Esophagus squamous epithelium (tissue), 5 donors: Measurements from ENCODE around the gene GNAT2. TPM values are rescaled to one million over a fixed set of nuclear protein-coding genes. Genes with fewer than 3 reads are reported as not detected.

Experiments
- DNase-seq: peaks from one replicate; lab custom pipeline; 2025; lab: John Stamatoyannopoulos, UW
- H3K27ac ChIP-seq, 4 donors: fragments of 200-600 bp; sonication (generic); one replicate each; pipeline ENCODE4 v1.5.1; 2016 to 2019; ENCODE audit warnings: mild to moderate bottlenecking in 1 of 4
- H3K27me3 ChIP-seq, 4 donors: fragments of 200-600 bp; sonication (generic); 1 replicate in 3 of 4; 2 replicates in 1 of 4; pipeline versions ENCODE4 v1.5.1 to v1.6.0; 2017 to 2021; ENCODE audit warnings: antibody characterized with exemption in 1 of 4
- H3K36me3 ChIP-seq, 3 donors: fragments of 200-600 bp; sonication (generic); one replicate each; pipeline ENCODE4 v1.5.1; 2016 to 2019
- H3K4me1 ChIP-seq, 3 donors: fragments of 200-600 bp; sonication (generic); one replicate each; pipeline ENCODE4 v1.5.1; 2017 to 2019
- H3K4me3 ChIP-seq, 4 donors: fragments of 200-600 bp; sonication (generic); 1 replicate in 3 of 4; 2 replicates in 1 of 4; pipeline ENCODE4 v1.5.1; 2016 to 2019; ENCODE audit warnings: mild to moderate bottlenecking in 2 of 4, moderate library complexity in 1 of 4
- H3K9me3 ChIP-seq, 3 donors: fragments of 200-600 bp; sonication (generic); one replicate each; pipeline ENCODE4 v1.5.1; 2016 to 2019
- CTCF ChIP-seq, 6 experiments: fragments of 450-650 bp in 4 of 6; fragments of 200-600 bp in 2 of 6; sonication (generic) in 2 of 6; IDR thresholded peaks; one replicate each; pipeline ENCODE4 v1.5.1; 2016 to 2019; ENCODE audit warnings: antibody characterized with exemption in 6 of 6, mild to moderate bottlenecking in 4 of 6, moderate library complexity in 4 of 6
- POLR2A ChIP-seq, 4 donors: fragments of 450-650 bp; IDR thresholded peaks; one replicate each; pipeline ENCODE4 v1.6.1; 2017; ENCODE audit warnings: antibody characterized with exemption in 4 of 4, mild to moderate bottlenecking in 4 of 4, moderate library complexity in 3 of 4
- WGBS, 2 donors: methylation state at CpG; one replicate each; pipeline ENCODE4 v1.1.5; 2018; 5-methylcytosine and 5-hydroxymethylcytosine counted together
- intact Hi-C: fragments of 100-400 bp; cut with DNase I; formaldehyde crosslinking; loops from one replicate; pipeline ENCODE4 v1.15.0; 2022
- total RNA-seq, 4 donors: library from RNA; depleted of rRNA; stranded (reverse); fragments of >200 nt; gene quantifications; one replicate each; pipeline ENCODE4 v1.1.0, GENCODE V29; 2016
- donor health status: DM: yes; HTN: yes; CAD: no.

Gene GNAT2
- total RNA-seq, 4 donors from 2014 or later: not detected

- no peaks in the 10 kb centered on the region for H3K9me3 ChIP-seq
- TF ChIP-seq CTCF (IDR thresholded peaks at IDR 0.05): no peak
- no peak for TF ChIP-seq POLR2A (IDR thresholded peaks at IDR 0.05)
- H3K36me3 ChIP-seq: peaks cover 0 to 11% (median under 1%) of the 10 kb centered on the region in 3 donors
- peak overlapping the region; percentile 52 to 86 (median 63) for H3K4me3 ChIP-seq
- intact Hi-C loops: no loop called here
- no peaks in the 10 kb centered on the region for H3K27me3 ChIP-seq
- 26 to 35% methylated on average over 8 to 11 of the region's 13 CpGs for WGBS, 2 donors
- peak overlapping the region; percentile 78 to 86 (median 83) for H3K27ac ChIP-seq
- H3K4me1 ChIP-seq: peaks cover 33 to 85% (median 34%) of the 10 kb centered on the region in 3 donors
- no peak for DNase-seq
Measured at GRCh38 chr1:109621379-109622136, 2.1 kb upstream of the GNAT2 start.

- 0% methylated on average over 1 of the region's 18 CpGs for WGBS, 2 donors
- peak overlapping the region; percentile 52 to 86 (median 63) for H3K4me3 ChIP-seq
- peaks cover 0 to 4% (median 0%) of the 10 kb centered on the region in 3 donors for H3K36me3 ChIP-seq
- DNase-seq: peak; percentile 75
- peak overlapping the region; percentile 78 to 86 (median 83) for H3K27ac ChIP-seq
- intact Hi-C loops: no loop called here
- peaks cover 33 to 87% (median 34%) of the 10 kb centered on the region in 3 donors for H3K4me1 ChIP-seq
- TF ChIP-seq CTCF (IDR thresholded peaks at IDR 0.05) (no peak), POLR2A (IDR thresholded peaks at IDR 0.05) (peak in 1 of 4 donors; percentile 37)
- H3K9me3 ChIP-seq: no peaks in the 10 kb centered on the region
- no peaks in the 10 kb centered on the region for H3K27me3 ChIP-seq
Measured at GRCh38 chr1:109620841-109621286, 1.4 kb upstream of the GNAT2 start.

- Histone ChIP-seq H3K36me3 (no peaks in the 10 kb centered on the region), H3K27ac (peak overlapping the region; percentile 78 to 86 (median 83)), H3K4me1 (peaks cover 33 to 83% (median 34%) of the 10 kb centered on the region in 3 donors), H3K27me3 (no peaks in the 10 kb centered on the region), H3K9me3 (no peaks in the 10 kb centered on the region), H3K4me3 (peak overlapping the region; percentile 52 to 86 (median 63))
- no peak for TF ChIP-seq CTCF (IDR thresholded peaks at IDR 0.05)
- 0% methylated on average over 1 to 5 of the region's 9 CpGs for WGBS, 2 donors
- DNase-seq: no peak
- intact Hi-C loops: no loop called here
Measured at GRCh38 chr1:109620401-109620791, 980 bp upstream of the GNAT2 start.

- no peak for TF ChIP-seq CTCF (IDR thresholded peaks at IDR 0.05)
- no peak for TF ChIP-seq POLR2A (IDR thresholded peaks at IDR 0.05)
- Histone ChIP-seq H3K9me3 (no peaks in the 10 kb centered on the region), H3K4me1 (peaks cover 25 to 68% (median 30%) of the 10 kb centered on the region in 3 donors), H3K36me3 (no peaks in the 10 kb centered on the region), H3K4me3 (peak overlapping the region; percentile 52 to 86 (median 63)), H3K27me3 (no peaks in the 10 kb centered on the region), H3K27ac (peak overlapping the region; percentile 78 to 86 (median 83))
- DNase-seq: no peak
- intact Hi-C loops: no loop called here
- WGBS, 2 donors: 41 to 42% methylated on average over 8 to 9 of the region's 9 CpGs
Measured at GRCh38 chr1:109618661-109619575, 498 bp downstream of the GNAT2 start.
